Measurements from ENCODE around the gene ATP5ME.

The ATP5ME gene

DNA sequence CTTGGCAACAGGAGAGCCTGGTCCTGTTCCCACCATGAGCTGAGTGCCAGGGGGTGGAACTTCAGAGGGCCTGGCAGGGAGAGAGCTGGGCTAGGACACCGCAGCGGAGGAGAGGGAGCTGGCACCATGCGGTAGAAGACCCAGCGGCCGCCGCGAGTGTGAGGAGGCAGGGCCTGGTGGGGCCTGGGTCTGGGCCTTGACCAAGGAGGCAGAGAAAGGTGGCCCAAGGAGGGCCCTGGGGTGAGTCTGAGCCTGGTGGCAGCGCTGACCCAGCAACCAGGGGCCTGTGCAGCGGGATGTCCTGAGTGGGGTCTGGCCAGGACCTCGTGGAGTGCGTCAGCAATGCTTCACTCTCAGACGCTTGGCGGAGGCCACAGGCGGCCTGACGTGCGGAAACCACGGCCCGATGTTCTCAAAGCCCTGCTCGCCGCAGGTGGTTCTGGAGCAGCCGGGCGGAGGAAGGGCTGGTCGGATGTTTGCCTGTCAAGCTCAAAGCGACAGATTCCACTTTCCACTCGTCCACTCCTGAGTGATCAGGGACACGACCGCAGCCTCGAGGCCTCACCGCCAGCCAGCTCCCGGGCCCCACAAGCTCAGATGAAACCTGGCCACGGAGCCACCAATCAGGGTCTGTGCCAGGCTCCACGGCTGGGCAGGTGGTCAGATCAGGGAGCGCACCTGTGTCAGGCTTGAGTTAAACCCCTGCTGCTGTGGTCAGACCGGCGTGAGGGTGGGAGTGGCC, 20.8 kb downstream of the ATP5ME start:
- DNase-seq = no peak

DNA sequence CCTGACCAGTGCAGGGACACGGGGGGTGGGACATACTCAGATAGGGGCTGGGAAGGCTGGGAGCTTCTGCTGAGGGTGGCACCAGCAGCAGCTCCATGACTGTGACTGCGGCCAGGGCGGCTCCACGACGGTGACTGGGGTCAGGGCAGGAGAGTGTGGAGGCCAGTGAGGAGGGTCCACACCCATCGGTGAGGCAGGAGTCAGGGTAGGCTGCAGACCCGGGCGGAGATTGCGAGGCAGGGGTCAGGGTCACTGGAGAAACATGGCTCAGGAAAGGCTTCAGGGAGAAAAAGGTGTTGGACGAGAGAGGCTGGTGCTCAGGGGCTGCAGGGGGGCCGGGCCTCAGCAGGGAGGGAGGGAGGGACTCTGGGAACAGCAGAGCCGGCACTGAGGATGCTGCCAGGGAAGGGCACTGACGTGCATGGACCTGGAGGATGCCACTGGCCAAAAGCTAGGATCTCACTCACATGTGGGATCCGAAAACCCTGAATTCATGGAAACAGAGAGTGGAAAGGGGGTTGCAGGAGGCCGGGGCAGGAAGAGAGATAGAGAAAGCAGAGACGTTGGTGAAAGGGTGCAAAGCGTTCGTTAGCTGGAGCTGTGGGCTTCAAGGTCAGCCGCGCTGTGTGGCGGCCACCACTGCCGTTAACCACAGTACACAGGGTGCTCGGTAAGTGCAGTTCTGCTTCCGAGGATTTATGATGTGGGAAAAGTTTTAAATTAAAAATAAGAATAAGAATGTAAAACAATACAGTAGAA, 22.0 kb downstream of the ATP5ME start:
- Histone ChIP-seq H4K20me1 (ENCODE audit: insufficient read depth, low read length) (no peaks in the 10 kb centered on the region), H3K36me3 (ENCODE audit: insufficient read depth, low read length) (no peaks in the 10 kb centered on the region), H2AFZ (ENCODE audit: low read depth, low read length) (no peak overlapping the region), H3K27ac (ENCODE audit: low read length) (no peak overlapping the region), H3K9ac (ENCODE audit: low read depth, low read length) (no peak overlapping the region; the same call in 1 of the 2 replicates), H3K9me3 (ENCODE audit: insufficient read depth, low read length, severe bottlenecking) (no peaks in the 10 kb centered on the region), H3K4me3 (ENCODE audit: low read depth in 1 of 2, low read length in 2 of 2) (no peak overlapping the region), H3K27me3 (ENCODE audit: insufficient read depth, low read length, poor library complexity) (no peaks in the 10 kb centered on the region), H3K4me2 (ENCODE audit: insufficient read depth, low read length) (no peak overlapping the region), H3K79me2 (ENCODE audit: insufficient read depth, low read length) (no peaks in the 10 kb centered on the region), H3K4me1 (ENCODE audit: insufficient read depth, low read length) (no peaks in the 10 kb centered on the region)
- TF ChIP-seq EZH2 (IDR thresholded peaks at IDR 0.05; ENCODE audit: borderline replicate concordance, low read depth, low read length, severe bottlenecking) = no peak
- TF ChIP-seq, protein P1, sequence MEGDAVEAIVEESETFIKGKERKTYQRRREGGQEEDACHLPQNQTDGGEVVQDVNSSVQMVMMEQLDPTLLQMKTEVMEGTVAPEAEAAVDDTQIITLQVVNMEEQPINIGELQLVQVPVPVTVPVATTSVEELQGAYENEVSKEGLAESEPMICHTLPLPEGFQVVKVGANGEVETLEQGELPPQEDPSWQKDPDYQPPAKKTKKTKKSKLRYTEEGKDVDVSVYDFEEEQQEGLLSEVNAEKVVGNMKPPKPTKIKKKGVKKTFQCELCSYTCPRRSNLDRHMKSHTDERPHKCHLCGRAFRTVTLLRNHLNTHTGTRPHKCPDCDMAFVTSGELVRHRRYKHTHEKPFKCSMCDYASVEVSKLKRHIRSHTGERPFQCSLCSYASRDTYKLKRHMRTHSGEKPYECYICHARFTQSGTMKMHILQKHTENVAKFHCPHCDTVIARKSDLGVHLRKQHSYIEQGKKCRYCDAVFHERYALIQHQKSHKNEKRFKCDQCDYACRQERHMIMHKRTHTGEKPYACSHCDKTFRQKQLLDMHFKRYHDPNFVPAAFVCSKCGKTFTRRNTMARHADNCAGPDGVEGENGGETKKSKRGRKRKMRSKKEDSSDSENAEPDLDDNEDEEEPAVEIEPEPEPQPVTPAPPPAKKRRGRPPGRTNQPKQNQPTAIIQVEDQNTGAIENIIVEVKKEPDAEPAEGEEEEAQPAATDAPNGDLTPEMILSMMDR (IDR thresholded peaks at IDR 0.05; ENCODE audit: borderline replicate concordance, extremely low read depth, low read length, poor library complexity, severe bottlenecking) = no peak
- ATAC-seq (ENCODE audit: insufficient read depth, low read depth) (no peak), DNase-seq (no peak)

More for the DNA sequence above, 20.8 kb downstream of the ATP5ME start:
- H3K9me3 ChIP-seq (ENCODE audit: insufficient read depth, low read length, severe bottlenecking) = no peaks in the 10 kb centered on the region
- no peak overlapping the region for H3K4me3 ChIP-seq (ENCODE audit: low read depth in 1 of 2, low read length in 2 of 2)
- H3K4me2 ChIP-seq (ENCODE audit: insufficient read depth, low read length) = no peak overlapping the region
- no peaks in the 10 kb centered on the region for H3K27me3 ChIP-seq (ENCODE audit: insufficient read depth, low read length, poor library complexity)
- TF ChIP-seq, protein P1 (IDR thresholded peaks at IDR 0.05; ENCODE audit: borderline replicate concordance, extremely low read depth, low read length, poor library complexity, severe bottlenecking) = no peak
- no peak for TF ChIP-seq EZH2 (IDR thresholded peaks at IDR 0.05; ENCODE audit: borderline replicate concordance, low read depth, low read length, severe bottlenecking)
- H4K20me1 ChIP-seq (ENCODE audit: insufficient read depth, low read length) = no peaks in the 10 kb centered on the region
- no peak overlapping the region for H2AFZ ChIP-seq (ENCODE audit: low read depth, low read length)
- ATAC-seq (ENCODE audit: insufficient read depth, low read depth) = no peak
- H3K9ac ChIP-seq (ENCODE audit: low read depth, low read length) = no peak overlapping the region
- H3K4me1 ChIP-seq (ENCODE audit: insufficient read depth, low read length) = no peaks in the 10 kb centered on the region
- H3K27ac ChIP-seq (ENCODE audit: low read length) = no peak overlapping the region
- H3K79me2 ChIP-seq (ENCODE audit: insufficient read depth, low read length) = no peaks in the 10 kb centered on the region
- H3K36me3 ChIP-seq (ENCODE audit: insufficient read depth, low read length) = no peaks in the 10 kb centered on the region

DNA sequence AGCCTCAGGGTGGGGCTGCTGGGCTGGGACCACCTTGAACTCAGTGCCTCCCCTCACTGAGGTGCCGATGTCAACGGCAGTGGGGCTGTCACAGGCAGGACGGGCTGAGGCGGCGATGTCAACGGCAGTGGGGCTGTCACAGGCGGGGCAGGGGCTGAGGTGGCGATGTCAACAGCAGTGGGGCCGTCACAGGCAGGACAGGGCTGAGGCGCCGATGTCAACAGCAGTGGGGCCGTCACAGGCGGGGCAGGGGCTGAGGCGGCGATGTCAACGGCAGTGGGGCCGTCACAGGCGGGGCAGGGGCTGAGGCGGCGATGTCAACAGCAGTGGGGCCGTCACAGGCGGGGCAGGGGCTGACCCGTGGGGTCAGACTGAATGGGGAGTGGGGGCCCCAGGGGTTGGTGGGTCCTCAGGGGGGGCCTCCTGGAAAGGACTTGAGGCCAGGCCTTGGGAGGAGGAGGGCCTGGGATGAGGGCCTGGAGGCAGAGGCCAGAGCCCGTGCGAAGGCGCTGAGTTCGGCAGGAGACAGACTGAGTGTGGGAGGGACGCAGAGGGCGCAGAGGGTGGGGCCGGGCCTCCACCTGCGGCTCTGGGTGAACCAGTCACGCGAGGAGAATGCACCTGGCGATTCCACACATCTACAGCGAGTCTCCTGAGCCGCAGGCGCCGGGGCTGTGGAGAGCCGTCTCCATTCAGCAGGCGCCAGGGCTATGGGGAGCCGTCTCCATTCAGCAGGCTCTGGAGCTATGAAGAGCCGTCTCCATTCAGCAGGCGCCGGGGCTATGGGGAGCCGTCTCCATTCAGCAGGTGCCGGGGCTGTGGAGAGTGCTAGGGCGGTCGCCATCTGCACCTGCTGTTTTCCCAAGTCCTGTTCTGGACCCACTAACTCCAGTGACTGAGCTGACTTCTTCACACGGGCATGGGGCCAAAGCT, 22.9 kb downstream of the ATP5ME start:
- no peaks in the 10 kb centered on the region for H4K20me1 ChIP-seq (ENCODE audit: insufficient read depth, low read length)
- H2AFZ ChIP-seq (ENCODE audit: low read depth, low read length) = no peak overlapping the region
- peak; percentile 13; the same call in 1 of the 3 replicates for ATAC-seq (ENCODE audit: insufficient read depth, low read depth)
- no peaks in the 10 kb centered on the region for H3K4me1 ChIP-seq (ENCODE audit: insufficient read depth, low read length)
- no peak overlapping the region for H3K27ac ChIP-seq (ENCODE audit: low read length)
- H3K9me3 ChIP-seq (ENCODE audit: insufficient read depth, low read length, severe bottlenecking) = no peaks in the 10 kb centered on the region
- H3K4me3 ChIP-seq (ENCODE audit: low read depth in 1 of 2, low read length in 2 of 2) = no peak overlapping the region
- H3K79me2 ChIP-seq (ENCODE audit: insufficient read depth, low read length) = no peaks in the 10 kb centered on the region
- H3K36me3 ChIP-seq (ENCODE audit: insufficient read depth, low read length) = no peaks in the 10 kb centered on the region
- H3K4me2 ChIP-seq (ENCODE audit: insufficient read depth, low read length) = no peak overlapping the region
- H3K9ac ChIP-seq (ENCODE audit: low read depth, low read length) = no peak overlapping the region
- H3K27me3 ChIP-seq (ENCODE audit: insufficient read depth, low read length, poor library complexity) = no peaks in the 10 kb centered on the region
- TF ChIP-seq, protein P1 (IDR thresholded peaks at IDR 0.05; ENCODE audit: borderline replicate concordance, extremely low read depth, low read length, poor library complexity, severe bottlenecking) = no peak
- TF ChIP-seq EZH2 (IDR thresholded peaks at IDR 0.05; ENCODE audit: borderline replicate concordance, low read depth, low read length, severe bottlenecking) = no peak
- DNase-seq = no peak

All from DND-41 (cell line).